GM12864 (cell line): Measurements from ENCODE around the gene TSPOAP1.

Experiments
- DNase-seq: peaks from one replicate; pipeline ENCODE4 v3.0.0-alpha.2; 2011; ENCODE audit warnings: low read depth
- H3K4me3 ChIP-seq: 2 replicates; pipeline ENCODE4 v1.5.1; 2011; ENCODE audit warnings: mild to moderate bottlenecking, low read depth, low read length, control low read depth
- TF ChIP-seq, protein P1 (sequence below): IDR thresholded peaks from 2 replicates; pipeline ENCODE4 v1.5.1; 2011; ENCODE audit warnings: low read depth, mild to moderate bottlenecking, moderate library complexity, low read length, control low read depth, inconsistent platforms; ENCODE audit errors: missing control alignments

The TSPOAP1 gene

DNA sequence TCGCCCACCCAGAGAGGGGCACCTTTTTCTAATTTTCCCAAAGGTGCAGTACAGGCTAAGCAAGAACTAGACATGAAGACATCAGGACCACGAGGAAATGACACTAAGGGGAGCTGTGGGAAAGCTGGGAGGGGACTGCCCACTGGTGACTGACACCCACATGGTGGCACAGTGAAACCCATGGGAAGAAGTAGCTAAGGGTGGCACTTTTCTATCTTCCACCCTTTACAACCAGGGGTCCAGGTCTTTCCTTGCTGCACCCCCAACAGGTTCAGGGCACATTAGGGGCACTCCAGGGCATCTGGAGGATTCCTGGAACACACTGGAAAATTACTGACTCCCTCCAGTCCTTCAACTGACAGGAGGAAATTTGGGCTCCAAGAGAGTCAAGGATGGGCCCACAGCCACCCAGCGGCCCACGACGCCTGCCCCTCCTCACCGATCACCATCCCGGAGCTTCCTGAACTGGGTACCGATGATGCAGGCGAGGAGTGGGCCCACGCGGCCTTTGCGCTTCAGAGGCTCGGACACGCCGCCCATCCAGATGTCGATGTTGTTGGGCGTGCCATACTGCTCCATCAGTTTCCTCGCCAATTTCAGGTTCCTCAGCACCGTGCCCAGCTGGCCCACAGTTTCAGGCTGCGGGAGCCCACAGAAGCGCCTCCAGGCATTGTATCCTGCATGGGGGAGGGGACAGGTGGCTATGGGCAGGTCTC is 57.2 kb downstream of the TSPOAP1 start:
- TF ChIP-seq, protein P1, sequence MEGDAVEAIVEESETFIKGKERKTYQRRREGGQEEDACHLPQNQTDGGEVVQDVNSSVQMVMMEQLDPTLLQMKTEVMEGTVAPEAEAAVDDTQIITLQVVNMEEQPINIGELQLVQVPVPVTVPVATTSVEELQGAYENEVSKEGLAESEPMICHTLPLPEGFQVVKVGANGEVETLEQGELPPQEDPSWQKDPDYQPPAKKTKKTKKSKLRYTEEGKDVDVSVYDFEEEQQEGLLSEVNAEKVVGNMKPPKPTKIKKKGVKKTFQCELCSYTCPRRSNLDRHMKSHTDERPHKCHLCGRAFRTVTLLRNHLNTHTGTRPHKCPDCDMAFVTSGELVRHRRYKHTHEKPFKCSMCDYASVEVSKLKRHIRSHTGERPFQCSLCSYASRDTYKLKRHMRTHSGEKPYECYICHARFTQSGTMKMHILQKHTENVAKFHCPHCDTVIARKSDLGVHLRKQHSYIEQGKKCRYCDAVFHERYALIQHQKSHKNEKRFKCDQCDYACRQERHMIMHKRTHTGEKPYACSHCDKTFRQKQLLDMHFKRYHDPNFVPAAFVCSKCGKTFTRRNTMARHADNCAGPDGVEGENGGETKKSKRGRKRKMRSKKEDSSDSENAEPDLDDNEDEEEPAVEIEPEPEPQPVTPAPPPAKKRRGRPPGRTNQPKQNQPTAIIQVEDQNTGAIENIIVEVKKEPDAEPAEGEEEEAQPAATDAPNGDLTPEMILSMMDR, result no peak
- H3K4me3 ChIP-seq, result no peak overlapping the region
- no peak for DNase-seq

DNA sequence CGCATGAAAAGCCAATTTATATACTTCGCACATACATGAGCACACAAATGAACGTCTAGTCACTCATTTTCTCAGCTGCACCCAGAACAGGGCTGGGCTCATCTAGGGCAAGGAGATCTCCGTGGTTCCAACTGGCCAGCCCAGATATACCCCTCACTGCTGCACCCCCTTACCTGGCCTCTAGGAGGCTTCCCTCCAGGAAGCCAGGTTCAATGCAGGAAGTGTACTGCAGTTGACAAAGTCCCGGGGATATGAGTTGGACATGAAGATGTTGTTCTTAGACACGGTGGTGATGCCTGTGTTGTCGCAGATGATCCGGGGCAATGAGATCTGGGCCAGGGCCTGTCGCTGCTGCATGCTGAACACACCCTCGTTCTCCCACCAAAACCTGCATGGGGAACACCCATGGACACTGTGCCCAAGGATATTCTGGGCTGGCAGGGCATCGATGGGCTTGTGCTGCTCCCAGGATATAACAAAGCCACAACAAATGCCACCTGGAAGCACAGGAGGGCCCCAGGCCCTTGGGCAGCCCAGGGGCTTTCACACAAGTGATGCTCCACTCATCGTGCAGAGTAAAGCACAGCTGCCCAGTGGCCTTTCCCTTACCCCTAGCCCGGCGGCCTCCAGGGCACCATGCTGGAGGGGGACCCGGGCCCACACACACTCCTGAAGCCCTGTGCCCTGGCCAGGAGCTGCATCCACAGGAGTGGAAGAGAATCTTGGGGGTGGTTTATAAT is 57.9 kb downstream of the TSPOAP1 start:
- TF ChIP-seq, protein P1, result peak; percentile 52
- no peak for DNase-seq
- H3K4me3 ChIP-seq, result no peak overlapping the region

DNA sequence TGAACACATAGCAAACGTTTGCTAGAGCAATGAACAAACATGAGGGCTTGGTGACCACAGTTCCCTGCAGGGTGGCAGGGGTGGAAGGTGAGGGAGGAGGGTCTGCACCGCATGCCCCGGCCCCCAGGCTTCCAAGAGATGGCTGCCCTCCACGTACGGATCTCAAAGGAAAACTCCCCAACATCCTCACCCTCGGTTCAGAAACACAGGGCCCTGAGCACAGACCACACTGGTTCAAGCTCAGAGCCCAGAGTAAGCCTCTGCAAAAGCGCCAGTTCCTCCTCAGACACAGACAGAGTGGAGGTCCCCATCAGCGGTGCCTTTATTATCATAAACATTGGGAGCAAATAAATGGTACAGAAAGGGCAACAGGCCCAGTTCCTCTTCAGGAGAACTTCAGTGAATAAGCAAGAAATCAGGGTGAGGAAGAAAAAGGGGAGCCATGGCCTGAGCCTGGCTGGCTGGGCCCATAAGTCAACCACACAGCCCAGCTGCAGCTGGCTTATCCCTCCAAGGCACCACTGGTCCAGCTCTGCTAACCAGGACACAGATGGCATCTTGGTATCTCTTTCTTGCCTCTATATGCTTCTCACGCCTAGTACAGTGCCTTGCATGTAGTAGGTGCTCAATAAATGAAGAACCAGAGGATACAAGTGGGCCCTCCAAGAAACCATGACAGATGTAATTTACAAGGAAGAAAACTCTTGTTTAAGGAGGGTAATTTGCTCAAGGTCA is 58.9 kb downstream of the TSPOAP1 start:
- TF ChIP-seq, protein P1, result no peak
- no peak overlapping the region for H3K4me3 ChIP-seq
- DNase-seq, result no peak

DNA sequence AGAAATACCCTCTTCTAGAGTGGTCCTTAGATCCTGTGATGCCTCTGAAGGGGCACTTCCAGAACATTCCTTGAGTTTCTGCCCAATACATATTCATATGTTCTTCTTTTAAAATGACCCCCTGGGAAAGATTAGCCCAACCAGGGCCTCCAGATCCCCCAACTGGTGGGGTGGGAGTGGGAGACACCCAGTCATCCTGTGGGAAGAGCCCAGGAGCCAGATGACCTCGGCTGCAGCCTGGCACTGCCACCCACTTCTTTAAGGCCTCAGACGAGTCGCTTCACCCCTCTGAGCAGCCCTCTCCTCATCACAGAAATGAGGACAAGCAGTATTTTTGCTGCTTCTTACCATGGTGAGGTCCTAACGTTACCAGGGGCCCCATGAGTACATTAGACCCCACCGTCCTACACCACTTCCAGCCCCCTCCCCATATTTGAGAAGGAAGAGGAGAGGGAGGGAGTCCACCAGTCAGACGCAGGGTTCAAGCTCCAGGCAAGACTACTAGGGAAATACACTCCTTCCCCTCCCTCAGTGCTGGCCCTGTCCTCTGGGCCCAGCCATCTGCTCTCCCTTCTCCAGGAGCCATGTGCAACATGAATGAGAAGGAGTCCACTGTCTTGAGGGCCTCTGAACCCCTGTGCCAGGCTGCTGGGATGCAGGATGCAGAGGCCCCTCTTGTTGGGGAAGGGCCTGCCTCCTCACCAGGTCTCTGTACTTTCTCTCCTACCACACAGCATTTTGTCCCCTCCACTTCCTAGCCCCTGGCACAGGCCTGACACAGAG is 59.6 kb downstream of the TSPOAP1 start:
- TF ChIP-seq, protein P1, result no peak
- no peak overlapping the region for H3K4me3 ChIP-seq
- no peak for DNase-seq

DNA sequence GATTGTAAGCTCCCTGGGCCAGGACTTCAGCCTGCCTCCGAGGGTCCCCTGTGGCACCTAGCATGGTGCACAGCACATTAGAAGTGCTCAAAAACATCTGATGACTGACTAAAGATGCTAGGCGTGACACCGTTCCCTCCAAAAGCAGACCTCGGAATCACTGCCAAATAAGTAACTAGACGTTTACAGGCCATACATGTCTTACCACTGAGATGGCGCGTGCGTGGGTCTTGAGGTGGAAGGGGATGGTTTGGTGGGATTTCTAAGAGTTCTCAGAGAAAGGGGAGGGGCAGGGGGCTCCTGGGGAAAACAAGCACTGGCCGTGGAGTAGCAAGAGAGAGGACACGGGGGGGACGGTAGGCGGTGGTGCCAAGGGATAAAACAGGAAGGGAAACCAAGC is 60.3 kb downstream of the TSPOAP1 start:
- H3K4me3 ChIP-seq, result no peak overlapping the region
- no peak for DNase-seq

More for the DNA sequence above, 60.3 kb downstream of the TSPOAP1 start:
- TF ChIP-seq, protein P1, result no peak
